HEK293T (cell line): ENCODE data around the gene KANSL1L.

Source experiments
- FOXK2 ChIP-seq: fragments of 450-650 bp; IDR thresholded peaks from 2 replicates; pipeline ENCODE4 v1.6.1; 2016; ENCODE audit warnings: mild to moderate bottlenecking
- FOXM1 ChIP-seq: fragments of 450-650 bp; IDR thresholded peaks from 2 replicates; pipeline ENCODE4 v1.6.1; 2017; ENCODE audit warnings: mild to moderate bottlenecking, borderline replicate concordance
- HDGF ChIP-seq: fragments of 450-650 bp; IDR thresholded peaks from 2 replicates; pipeline ENCODE4 v1.6.1; 2017; ENCODE audit warnings: antibody characterized with exemption, borderline replicate concordance
- LEF1 ChIP-seq: fragments of 450-650 bp; IDR thresholded peaks from 2 replicates; pipeline ENCODE4 v1.6.1; 2017; ENCODE audit warnings: mild to moderate bottlenecking, borderline replicate concordance
- NFRKB ChIP-seq: fragments of 450-650 bp; IDR thresholded peaks from 2 replicates; pipeline ENCODE4 v1.6.1; 2016; ENCODE audit warnings: mild to moderate bottlenecking, moderate library complexity
- SP1 ChIP-seq: fragments of 450-650 bp; IDR thresholded peaks from 2 replicates; pipeline ENCODE4 v1.6.1; 2017
- ZNF384 ChIP-seq: fragments of 450-650 bp; IDR thresholded peaks from 2 replicates; pipeline ENCODE4 v1.6.1; 2016

DNA sequence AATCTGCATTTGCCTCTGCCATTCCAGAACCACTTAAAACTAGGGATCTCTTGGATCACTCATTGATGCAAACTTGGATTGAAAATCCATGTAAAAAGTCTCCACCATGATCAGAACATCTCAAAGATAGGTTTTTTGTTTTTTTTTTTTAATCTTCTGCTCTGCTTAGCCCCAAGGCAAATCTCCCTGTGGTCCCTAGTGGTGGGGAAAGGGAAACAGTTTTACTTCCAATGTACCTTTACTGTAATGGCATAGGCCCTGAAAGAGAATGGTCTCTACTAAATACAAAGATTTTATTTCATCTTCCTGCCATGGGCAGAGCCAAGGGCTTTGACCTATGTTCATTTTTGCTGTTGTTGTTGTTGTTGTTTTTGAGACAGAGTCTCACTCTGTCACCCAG, 78.4 kb downstream of the KANSL1L start:
- TF ChIP-seq SP1 (no peak), FOXM1 (no peak), NFRKB (no peak), LEF1 (no peak), FOXK2 (no peak), HDGF (no peak), ZNF384 (no peak)
